Mononuclear cell (primary cell): ENCODE measurements around the gene TFF1. TPM values are rescaled to one million over a fixed set of nuclear protein-coding genes. Genes with fewer than 3 reads are reported as not detected.
"Not testable (repeated sequence)": the region's sequence is repeated elsewhere in the genome, so short reads cannot be mapped to it uniquely, and the experiment has no call there.

Source experiments
- H3K27me3 ChIP-seq: 2 replicates; pipeline ENCODE4 v1.6.0; 2011; ENCODE audit warnings: low read length, control low read depth; ENCODE audit not compliant: insufficient read depth
- H3K4me1 ChIP-seq: 2 replicates; pipeline ENCODE4 v1.5.1; 2011; ENCODE audit warnings: mild to moderate bottlenecking, low read length, control low read depth; ENCODE audit not compliant: insufficient read depth
- H3K4me3 ChIP-seq: 2 replicates; pipeline ENCODE4 v1.5.1; 2011; ENCODE audit warnings: mild to moderate bottlenecking, low read length, moderate library complexity
- H3K9me3 ChIP-seq: 2 replicates; pipeline ENCODE4 v1.5.1; 2011; ENCODE audit warnings: low read depth, mild to moderate bottlenecking, control low read depth, low read length
- total RNA-seq: library from RNA; depleted of rRNA; stranded (reverse); fragments of >200 nt; gene quantifications from one replicate; pipeline ENCODE4 v1.2.3, GENCODE V29; 2012

The TFF1 gene
- total RNA-seq: not detected

DNA sequence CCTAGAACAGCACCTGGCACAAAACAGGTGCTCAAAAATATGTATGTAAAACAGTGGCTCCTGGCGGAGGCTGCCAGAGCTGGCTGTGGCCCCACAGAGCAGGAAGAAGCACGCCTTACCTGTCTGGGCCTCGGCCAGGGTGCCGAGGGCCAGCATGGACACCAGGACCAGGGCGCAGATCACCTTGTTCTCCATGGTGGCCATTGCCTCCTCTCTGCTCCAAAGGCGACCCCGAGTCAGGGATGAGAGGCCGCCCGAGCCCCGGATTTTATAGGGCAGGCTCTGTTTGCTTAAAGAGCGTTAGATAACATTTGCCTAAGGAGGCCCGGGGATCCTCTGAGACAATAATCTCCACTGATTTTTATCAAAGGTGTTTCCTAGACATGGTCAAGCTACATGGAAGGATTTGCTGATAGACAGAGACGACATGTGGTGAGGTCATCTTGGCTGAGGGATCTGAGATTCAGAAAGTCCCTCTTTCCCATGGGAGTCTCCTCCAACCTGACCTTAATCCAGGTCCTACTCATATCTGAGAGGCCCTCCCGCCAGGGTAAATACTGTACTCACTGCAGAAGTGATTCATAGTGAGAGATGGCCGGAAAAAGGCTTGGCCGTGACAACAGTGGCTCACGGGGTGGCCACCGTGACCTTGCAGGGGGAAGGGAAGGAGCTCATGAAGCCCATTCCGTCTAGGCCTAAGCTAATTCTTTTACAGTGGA is at the start of gene TFF1:
TFF1 (minus strand) TSS at position 244 of the 719 bp plus-strand sequence; CDS start at position 204, 40 bp downstream.
- Histone ChIP-seq H3K27me3 (no peaks in the 10 kb centered on the region), H3K4me3 (no peak within 1 kb of the TSS), H3K4me1 (peaks cover 4% of the 10 kb centered on the region), H3K9me3 (no peaks in the 10 kb centered on the region)

DNA sequence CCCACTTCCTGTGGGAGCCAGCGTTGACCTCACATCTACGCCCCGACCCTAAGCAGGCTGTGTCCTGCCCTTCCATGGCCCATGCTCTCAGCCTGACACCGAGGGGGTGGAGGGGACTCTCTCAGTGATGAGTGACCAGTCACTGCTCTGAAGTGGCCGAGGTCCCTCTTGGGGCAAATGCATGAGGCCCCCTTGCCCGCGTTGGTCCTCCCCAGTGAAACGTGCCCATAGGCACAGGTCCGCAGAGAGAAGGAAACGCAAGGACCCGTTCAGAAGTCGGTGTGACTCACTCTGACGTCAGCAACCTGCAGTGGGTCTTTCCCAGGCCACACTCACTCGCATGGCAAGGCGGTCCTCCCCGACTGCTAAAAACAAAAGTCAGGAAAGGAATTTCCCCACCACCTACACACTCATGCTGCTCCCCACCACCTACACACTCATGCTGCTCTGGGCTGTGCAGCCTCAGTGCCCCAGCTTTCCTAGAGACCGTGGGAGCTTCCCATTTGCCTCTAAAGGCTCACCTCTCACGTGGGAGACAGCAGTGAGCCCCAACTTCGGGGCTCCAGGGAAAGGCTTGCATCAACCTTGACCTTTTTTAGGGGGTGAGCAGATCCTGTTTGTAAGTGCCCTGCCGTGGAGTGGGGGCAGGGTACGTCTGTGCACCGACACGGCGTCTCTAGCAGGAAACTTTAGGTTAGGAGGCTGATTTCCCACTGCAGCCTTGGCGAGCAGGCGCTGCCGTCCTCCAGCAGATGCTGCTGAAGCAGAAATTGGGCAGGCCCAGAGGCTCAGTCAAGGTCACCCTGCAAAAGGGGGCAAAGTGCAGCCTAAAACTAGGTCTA is 48.8 kb upstream of the TFF1 start:
- no peaks in the 10 kb centered on the region for H3K27me3 ChIP-seq
- no peak overlapping the region for H3K4me3 ChIP-seq
- peaks cover 36% of the 10 kb centered on the region for H3K4me1 ChIP-seq
- H3K9me3 ChIP-seq: no peaks in the 10 kb centered on the region

GRCh38 chr21:42414553-42414927 is 48.2 kb upstream of the TFF1 start:
- Histone ChIP-seq H3K9me3 (no peaks in the 10 kb centered on the region), H3K4me3 (no peak overlapping the region), H3K27me3 (no peaks in the 10 kb centered on the region), H3K4me1 (peaks cover 36% of the 10 kb centered on the region)

GRCh38 chr21:42414066-42414465 is 47.7 kb upstream of the TFF1 start:
- H3K27me3 ChIP-seq: no peaks in the 10 kb centered on the region
- H3K4me1 ChIP-seq: peaks cover 40% of the 10 kb centered on the region
- H3K9me3 ChIP-seq: no peaks in the 10 kb centered on the region
- no peak overlapping the region for H3K4me3 ChIP-seq

- H3K4me3 ChIP-seq: no peak overlapping the region
- H3K4me1 ChIP-seq: peaks cover 42% of the 10 kb centered on the region
These were observed 47.2 kb upstream of the TFF1 start for GRCh38 chr21:42413500-42413899.

DNA sequence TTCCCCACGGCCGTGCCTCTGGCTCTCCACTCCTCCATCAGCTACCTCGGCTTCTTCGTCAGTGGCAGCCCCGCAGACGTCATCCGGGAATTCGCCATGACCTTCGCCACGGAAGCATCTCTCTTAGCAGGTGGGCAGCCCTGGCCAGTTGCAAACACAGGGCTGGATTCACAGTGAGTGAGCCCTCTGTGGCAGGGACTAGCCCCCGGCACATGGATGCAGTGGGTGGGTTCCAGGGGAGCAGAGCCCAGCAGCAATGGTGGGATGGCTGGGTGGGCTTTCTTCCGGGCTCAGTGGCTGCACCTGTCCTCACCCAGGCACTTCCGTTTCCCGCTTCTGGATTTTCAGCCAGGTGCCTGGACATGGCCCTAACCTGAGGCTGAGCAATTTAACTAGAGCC is 46.8 kb upstream of the TFF1 start:
- Histone ChIP-seq H3K4me3 (no peak overlapping the region), H3K27me3 (no peaks in the 10 kb centered on the region), H3K9me3 (no peaks in the 10 kb centered on the region), H3K4me1 (peaks cover 42% of the 10 kb centered on the region)

More at GRCh38 chr21:42413500-42413899, 47.2 kb upstream of the TFF1 start:
- Histone ChIP-seq H3K27me3 (no peaks in the 10 kb centered on the region), H3K9me3 (no peaks in the 10 kb centered on the region)

GRCh38 chr21:42412636-42412933 is 46.2 kb upstream of the TFF1 start:
- Histone ChIP-seq H3K27me3 (no peaks in the 10 kb centered on the region), H3K4me1 (peaks cover 43% of the 10 kb centered on the region), H3K9me3 (no peaks in the 10 kb centered on the region), H3K4me3 (no peak overlapping the region)

DNA sequence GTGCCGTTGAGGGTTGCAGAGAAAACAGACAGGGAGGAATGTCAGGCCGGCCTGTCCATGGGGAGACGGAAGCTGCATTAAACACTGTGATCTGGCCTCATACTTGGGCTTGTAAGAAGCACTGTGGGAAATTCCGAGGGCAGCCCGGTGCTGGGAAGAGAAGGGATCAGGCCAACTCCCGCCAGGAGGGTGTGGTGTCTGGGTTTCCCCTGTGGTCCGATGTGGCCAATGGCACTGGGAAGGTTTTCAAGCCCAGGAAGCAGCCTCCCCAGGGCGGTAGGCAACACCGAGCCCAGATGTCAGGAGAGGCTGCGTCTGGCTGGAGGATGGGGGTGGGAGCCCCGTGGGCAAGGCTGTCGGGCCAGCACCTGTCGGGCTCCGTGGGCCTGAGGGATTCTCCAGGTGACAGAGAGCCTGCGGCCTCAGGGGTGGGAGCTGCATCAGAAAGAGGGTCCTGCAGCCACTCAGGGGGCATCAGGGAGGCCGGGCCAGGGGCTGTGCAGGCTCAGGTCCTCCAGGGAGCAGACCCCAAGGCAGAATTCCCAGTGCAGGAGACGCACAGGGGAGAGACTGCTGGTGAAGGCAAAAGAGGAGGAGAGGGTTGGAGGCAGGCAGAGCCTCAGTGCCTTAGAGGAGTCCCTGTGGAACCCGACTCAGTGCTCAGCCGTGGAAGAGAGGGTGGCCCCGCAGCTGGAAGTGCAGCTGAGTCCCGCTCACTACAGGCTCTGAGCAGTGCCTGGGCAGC is 45.7 kb upstream of the TFF1 start:
- H3K9me3 ChIP-seq: no peaks in the 10 kb centered on the region
- H3K4me3 ChIP-seq: no peak overlapping the region
- peaks cover 48% of the 10 kb centered on the region for H3K4me1 ChIP-seq
- no peaks in the 10 kb centered on the region for H3K27me3 ChIP-seq

- no peaks in the 10 kb centered on the region for H3K9me3 ChIP-seq
- H3K4me3 ChIP-seq: no peak overlapping the region
- H3K27me3 ChIP-seq: no peaks in the 10 kb centered on the region
- peaks cover 53% of the 10 kb centered on the region for H3K4me1 ChIP-seq
These were observed 45.0 kb upstream of the TFF1 start for GRCh38 chr21:42411197-42411869.

GRCh38 chr21:42409366-42409765 is 43.0 kb upstream of the TFF1 start:
- H3K27me3 ChIP-seq: no peaks in the 10 kb centered on the region
- H3K9me3 ChIP-seq: no peaks in the 10 kb centered on the region
- H3K4me3 ChIP-seq: no peak overlapping the region
- peaks cover 33% of the 10 kb centered on the region for H3K4me1 ChIP-seq

- not testable (repeated sequence) for H3K4me3 ChIP-seq, H3K27me3 ChIP-seq
- peaks cover 28% of the 10 kb centered on the region for H3K4me1 ChIP-seq
These were observed 42.4 kb upstream of the TFF1 start for GRCh38 chr21:42408718-42409117.

GRCh38 chr21:42407476-42407875 is 41.1 kb upstream of the TFF1 start:
- H3K4me3 ChIP-seq: no peak overlapping the region
- peaks cover 28% of the 10 kb centered on the region for H3K4me1 ChIP-seq
- H3K9me3 ChIP-seq: no peaks in the 10 kb centered on the region
- no peaks in the 10 kb centered on the region for H3K27me3 ChIP-seq

More at GRCh38 chr21:42408718-42409117, 42.4 kb upstream of the TFF1 start:
- H3K9me3 ChIP-seq: not testable (repeated sequence)

- Histone ChIP-seq H3K4me1 (peaks cover 22% of the 10 kb centered on the region), H3K4me3 (no peak overlapping the region), H3K9me3 (peaks cover 2% of the 10 kb centered on the region), H3K27me3 (no peaks in the 10 kb centered on the region)
These were observed 40.5 kb upstream of the TFF1 start for GRCh38 chr21:42406866-42407265.

DNA sequence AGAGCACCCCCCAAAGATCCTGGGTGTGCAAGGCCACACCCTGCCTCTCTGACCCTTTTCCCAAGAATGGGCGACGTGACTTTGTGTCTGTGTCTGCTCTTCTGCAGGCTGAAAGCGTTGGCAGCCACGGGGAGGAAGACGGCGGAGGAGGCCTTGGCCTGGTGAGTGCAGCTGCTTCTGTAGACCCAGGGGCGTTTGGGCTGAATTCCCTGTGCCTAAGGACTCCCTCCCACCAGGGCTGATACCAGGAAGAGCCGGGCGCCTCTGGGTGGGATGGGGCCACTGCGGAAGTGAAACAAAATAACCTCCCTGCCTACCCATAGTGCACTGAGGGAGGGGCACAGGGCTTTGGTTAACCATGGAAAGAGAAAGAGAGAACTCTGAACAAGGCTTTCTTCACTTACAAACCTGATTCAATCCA is 39.9 kb upstream of the TFF1 start:
- Histone ChIP-seq H3K9me3 (peaks cover 6% of the 10 kb centered on the region), H3K27me3 (no peaks in the 10 kb centered on the region), H3K4me1 (peaks cover 20% of the 10 kb centered on the region), H3K4me3 (peak overlapping the region; percentile 47)
